ENCODE results near the gene MRM1. TPM values are rescaled to one million over a fixed set of nuclear protein-coding genes. Genes with fewer than 3 reads are reported as not detected.

Gene MRM1
- total and polyA plus RNA-seq, 9 of the 15 experiments (the other 6 are each of a cell fraction or from before 2014, with no cell fraction given), result 0.61 to 28.4 (median 21.5) TPM

GRCh38 chr17:36601303-36602029, at the start of gene MRM1 (continued):
- no peak for TF ChIP-seq ELK3 (CRISPR knock-in tag; IDR thresholded peaks at IDR 0.05)
- peak; percentile 78 for TF ChIP-seq CBX1 (IDR thresholded peaks at IDR 0.05; ENCODE audit: low read depth)
- TF ChIP-seq ZNF318 (IDR thresholded peaks at IDR 0.05; ENCODE audit: borderline replicate concordance in 1 of 2, low read depth in 1 of 2), result no peak
- 0 out of 2 replicates have a peak, but pooled peaks have one; percentile 6 for TF ChIP-seq SOX6 (IDR thresholded peaks at IDR 0.05)
- no peak for TF ChIP-seq KLF6 (CRISPR knock-in tag; IDR thresholded peaks at IDR 0.05; ENCODE audit: borderline replicate concordance)
- TF ChIP-seq ZNF445 (CRISPR knock-in tag; IDR thresholded peaks at IDR 0.05; ENCODE audit: low read depth), result no peak
- peak; percentile 80; the same call in 1 of the 2 replicates for TF ChIP-seq GABPB1 (CRISPR knock-in tag; IDR thresholded peaks at IDR 0.05)
- TF ChIP-seq, protein P1, sequence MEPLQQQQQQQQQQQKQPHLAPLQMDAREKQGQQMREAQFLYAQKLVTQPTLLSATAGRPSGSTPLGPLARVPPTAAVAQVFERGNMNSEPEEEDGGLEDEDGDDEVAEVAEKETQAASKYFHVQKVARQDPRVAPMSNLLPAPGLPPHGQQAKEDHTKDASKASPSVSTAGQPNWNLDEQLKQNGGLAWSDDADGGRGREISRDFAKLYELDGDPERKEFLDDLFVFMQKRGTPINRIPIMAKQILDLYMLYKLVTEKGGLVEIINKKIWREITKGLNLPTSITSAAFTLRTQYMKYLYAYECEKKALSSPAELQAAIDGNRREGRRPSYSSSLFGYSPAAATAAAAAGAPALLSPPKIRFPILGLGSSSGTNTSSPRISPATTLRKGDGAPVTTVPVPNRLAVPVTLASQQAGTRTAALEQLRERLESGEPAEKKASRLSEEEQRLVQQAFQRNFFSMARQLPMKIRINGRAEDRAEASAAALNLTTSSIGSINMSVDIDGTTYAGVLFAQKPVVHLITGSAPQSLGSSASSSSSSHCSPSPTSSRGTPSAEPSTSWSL (CRISPR knock-in tag; IDR thresholded peaks at IDR 0.05; ENCODE audit: borderline replicate concordance), result no peak
- TF ChIP-seq TEAD1 (CRISPR knock-in tag; IDR thresholded peaks at IDR 0.05), result 0 out of 4 replicates have a peak, but pooled peaks of 1 of the 2 experiments have one; percentile 11
- peak; percentile 49 for TF ChIP-seq TOE1 (IDR thresholded peaks at IDR 0.05; ENCODE audit: borderline replicate concordance)
- no peak for TF ChIP-seq TOE1 (CRISPR knock-in tag; IDR thresholded peaks at IDR 0.05; ENCODE audit: borderline replicate concordance, low read depth)
- peak; percentile 41 for TF ChIP-seq ASH1L (IDR thresholded peaks at IDR 0.05; ENCODE audit: borderline replicate concordance, low read depth, partially characterized antibody)
- TF ChIP-seq CAMTA2 (CRISPR knock-in tag; conservative IDR thresholded peaks at IDR 0.05), result no peak; the same call in 1 of the 2 replicates
- TF ChIP-seq ZNF551 (CRISPR knock-in tag; IDR thresholded peaks at IDR 0.05), result no peak
- no peak for TF ChIP-seq ZFP30 (CRISPR knock-in tag; IDR thresholded peaks at IDR 0.05; ENCODE audit: borderline replicate concordance)
- TF ChIP-seq HNRNPK (IDR thresholded peaks at IDR 0.05; ENCODE audit: low read depth, low read length, poor library complexity, severe bottlenecking), result no peak
